CD14-positive monocyte (primary cell): ENCODE data around the gene NLRP3. TPM values are rescaled to one million over a fixed set of nuclear protein-coding genes. Genes with fewer than 3 reads are reported as not detected.
"Not testable (repeated sequence)": the region's sequence is repeated elsewhere in the genome, so short reads cannot be mapped to it uniquely, and the experiment has no call there.

ENCODE experiments used
- DNase-seq, 3 donors: peaks; one replicate each; pipeline ENCODE4 v3.0.0-alpha.2; 2011 to 2022
- H2AFZ ChIP-seq: 2 replicates; pipeline ENCODE4 v1.6.0; 2012; ENCODE audit warnings: mild to moderate bottlenecking, low read depth, low read length, inconsistent platforms; ENCODE audit not compliant: insufficient read depth, poor library complexity, severe bottlenecking
- H3K27ac ChIP-seq, 2 donors: 1 replicate in 1 of 2; 2 replicates in 1 of 2; pipeline ENCODE4 v1.5.1; 2012 to 2013; ENCODE audit warnings: low read length in 2 of 2, control low read depth in 1 of 2, inconsistent platforms in 1 of 2, low read depth in 1 of 2, mild to moderate bottlenecking in 1 of 2
- H3K27me3 ChIP-seq, 2 donors: one replicate each; pipeline versions ENCODE4 v1.6.0 to v1.6.1; 2011 to 2013; ENCODE audit warnings: low read length in 2 of 2; ENCODE audit not compliant: control insufficient read depth in 2 of 2, insufficient read depth in 2 of 2
- H3K36me3 ChIP-seq, 2 donors: replicated peaks in 1 of 2; 1 replicate in 1 of 2; 2 replicates in 1 of 2; pipeline versions ENCODE4 v1.5.1 to v1.6.1; 2012 to 2013; ENCODE audit warnings: low read length in 2 of 2, control low read depth in 1 of 2, inconsistent platforms in 1 of 2, mild to moderate bottlenecking in 1 of 2; ENCODE audit not compliant: insufficient read depth in 2 of 2, control insufficient read depth in 1 of 2
- H3K4me1 ChIP-seq, 2 donors: 1 replicate in 1 of 2; 2 replicates in 1 of 2; pipeline versions ENCODE4 v1.5.1 to v1.6.1; 2012 to 2013; ENCODE audit warnings: low read length in 2 of 2, control low read depth in 1 of 2, inconsistent platforms in 1 of 2, mild to moderate bottlenecking in 1 of 2, moderate library complexity in 1 of 2; ENCODE audit not compliant: insufficient read depth in 2 of 2, control insufficient read depth in 1 of 2
- H3K4me2 ChIP-seq: replicated peaks from 2 replicates; pipeline ENCODE3; 2012; ENCODE audit warnings: low read length, moderate library complexity, mild to moderate bottlenecking; ENCODE audit not compliant: poor library complexity, severe bottlenecking; ENCODE audit errors: extremely low read depth
- H3K4me3 ChIP-seq, 3 experiments: fragments of 200-600 bp in 1 of 3; sonication (generic) in 1 of 3; replicated peaks in 1 of 3; 1 replicate in 2 of 3; 2 replicates in 1 of 3; pipeline ENCODE4 v1.5.1; 2011 to 2013; ENCODE audit warnings: low read length in 3 of 3, mild to moderate bottlenecking in 3 of 3, control low read depth in 2 of 3, low read depth in 2 of 3, inconsistent platforms in 1 of 3, moderate library complexity in 1 of 3
- H3K79me2 ChIP-seq: 2 replicates; pipeline ENCODE4 v1.6.0; 2012; ENCODE audit warnings: mild to moderate bottlenecking, control low read depth, inconsistent platforms, low read length, moderate library complexity; ENCODE audit not compliant: insufficient read depth
- H3K9ac ChIP-seq: 2 replicates; pipeline ENCODE4 v1.6.0; 2017; ENCODE audit warnings: low read length, mild to moderate bottlenecking; ENCODE audit not compliant: insufficient read depth, poor library complexity, severe bottlenecking
- H3K9me3 ChIP-seq, 2 donors: replicated peaks in 1 of 2; 1 replicate in 1 of 2; 2 replicates in 1 of 2; pipeline versions ENCODE4 v1.5.1 to v1.6.1; 2012 to 2013; ENCODE audit warnings: low read length in 2 of 2, control low read depth in 1 of 2; ENCODE audit not compliant: control insufficient read depth in 1 of 2, insufficient read depth in 1 of 2
- H4K20me1 ChIP-seq: 2 replicates; pipeline ENCODE4 v1.6.0; 2012; ENCODE audit warnings: mild to moderate bottlenecking, low read length, control low read depth, moderate library complexity; ENCODE audit not compliant: insufficient read depth
- H3K27ac Mint-ChIP-seq, 7 donors: one replicate each; pipeline ENCODE4 v1.8.0; 2020; ENCODE audit warnings: mild to moderate bottlenecking in 7 of 7, mixed read lengths in 7 of 7, moderate library complexity in 6 of 7, inconsistent platforms in 2 of 7
- H3K27me3 Mint-ChIP-seq, 3 donors: one replicate each; pipeline ENCODE4 v1.8.0; 2021 to 2022; ENCODE audit warnings: low read depth in 3 of 3, mild to moderate bottlenecking in 3 of 3, mixed read lengths in 3 of 3, moderate library complexity in 3 of 3, inconsistent platforms in 1 of 3
- H3K36me3 Mint-ChIP-seq, 2 donors: one replicate each; pipeline ENCODE4 v1.8.0; 2020; ENCODE audit warnings: mixed read lengths in 2 of 2, inconsistent platforms in 1 of 2, mild to moderate bottlenecking in 1 of 2
- H3K4me1 Mint-ChIP-seq: one replicate; pipeline ENCODE4 v1.8.0; 2020; ENCODE audit warnings: mild to moderate bottlenecking, mixed read lengths
- H3K4me3 Mint-ChIP-seq, 2 donors: one replicate each; pipeline ENCODE4 v1.8.0; 2020; ENCODE audit warnings: mild to moderate bottlenecking in 2 of 2, mixed read lengths in 2 of 2, moderate library complexity in 1 of 2
- H3K9me3 Mint-ChIP-seq, 7 donors: one replicate each; pipeline ENCODE4 v1.8.0; 2020 to 2022; ENCODE audit warnings: mixed read lengths in 7 of 7, mild to moderate bottlenecking in 6 of 7, moderate library complexity in 6 of 7, inconsistent platforms in 2 of 7
- WGBS: methylation state at CpG from one replicate; pipeline ENCODE4 v1.1.5; 2013; ENCODE audit warnings: missing lambda C conversion rate; ENCODE audit not compliant: insufficient coverage; 5-methylcytosine and 5-hydroxymethylcytosine counted together
- intact Hi-C, 2 donors: fragments of 100-400 bp; cut with micrococcal nuclease; formaldehyde crosslinking; loops; one replicate each; pipeline versions ENCODE4 v1.15.0 to v1.15.1; 2023
- polyA plus RNA-seq, 3 donors: library from polyadenylated mRNA; depleted of rRNA in 1 of 3; unstranded in 2 of 3; stranded (reverse) in 1 of 3; fragments of 300-500 nt in 2 of 3; fragments of >200 nt in 1 of 3; fragmentation: Illumina TruSeq in 2 of 3; gene quantifications; 1 replicate in 2 of 3; 2 replicates in 1 of 3; pipeline ENCODE4 v1.2.3, GENCODE V29; 2012 to 2021
- TF ChIP-seq, protein P1 (sequence below): fragments of 200-600 bp; IDR thresholded peaks from one replicate; pipeline ENCODE4 v1.8.0; 2022; ENCODE audit warnings: antibody characterized with exemption, mild to moderate bottlenecking

NLRP3 gene
- polyA plus RNA-seq, 3 donors: 56.2 to 400 (median 61.9) TPM

DNA sequence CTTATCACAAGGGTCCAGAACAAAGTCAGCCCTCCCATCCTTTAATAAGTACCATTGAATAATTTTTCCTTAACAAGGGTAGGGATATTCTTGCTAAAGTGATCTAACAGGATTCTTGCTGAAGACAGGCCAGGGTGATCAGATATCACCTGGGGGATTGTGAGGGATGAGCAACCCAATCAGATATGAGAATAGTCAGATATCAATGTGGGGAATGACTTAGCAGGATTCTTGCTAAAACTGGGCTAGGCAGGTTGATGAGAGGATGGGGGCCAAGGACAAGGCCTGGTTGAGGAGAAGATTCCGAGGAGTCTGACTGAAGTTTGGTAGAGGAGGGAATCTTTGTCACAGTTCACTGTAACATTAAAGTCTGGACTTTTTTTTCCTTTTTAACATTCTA is 23.9 kb upstream of the NLRP3 start:
- Histone ChIP-seq H3K79me2 (peaks cover 7% of the 10 kb centered on the region), H2AFZ (no peak overlapping the region), H3K27ac (no peak overlapping the region), H3K4me1 (peaks cover 50 to 54% of the 10 kb centered on the region in 2 donors), H3K9me3 (no peaks in the 10 kb centered on the region), H3K9ac (no peak overlapping the region), H3K27me3 (no peaks in the 10 kb centered on the region), H3K36me3 (no peaks in the 10 kb centered on the region), H3K4me3 (no peak overlapping the region), H4K20me1 (no peaks in the 10 kb centered on the region), H3K4me2 (no peak overlapping the region)
- Mint-ChIP-seq H3K27ac (peak overlapping the region; percentile 1 to 99 (median 94)), H3K4me1 (peaks cover 46% of the 10 kb centered on the region), H3K36me3 (peaks cover 2 to 4% of the 10 kb centered on the region in 2 donors), H3K4me3 (no peak overlapping the region), H3K27me3 (peaks cover 0 to 2% (median 0%) of the 10 kb centered on the region in 3 donors), H3K9me3 (peaks cover 0 to 2% (median 0%) of the 10 kb centered on the region in 7 donors)
- intact Hi-C loops: loop anchor here in 1 of 2 donors (5.0 kb wide), 1 partner anchor 45 kb away; no protein-coding TSS in a partner anchor
- TF ChIP-seq, protein P1, sequence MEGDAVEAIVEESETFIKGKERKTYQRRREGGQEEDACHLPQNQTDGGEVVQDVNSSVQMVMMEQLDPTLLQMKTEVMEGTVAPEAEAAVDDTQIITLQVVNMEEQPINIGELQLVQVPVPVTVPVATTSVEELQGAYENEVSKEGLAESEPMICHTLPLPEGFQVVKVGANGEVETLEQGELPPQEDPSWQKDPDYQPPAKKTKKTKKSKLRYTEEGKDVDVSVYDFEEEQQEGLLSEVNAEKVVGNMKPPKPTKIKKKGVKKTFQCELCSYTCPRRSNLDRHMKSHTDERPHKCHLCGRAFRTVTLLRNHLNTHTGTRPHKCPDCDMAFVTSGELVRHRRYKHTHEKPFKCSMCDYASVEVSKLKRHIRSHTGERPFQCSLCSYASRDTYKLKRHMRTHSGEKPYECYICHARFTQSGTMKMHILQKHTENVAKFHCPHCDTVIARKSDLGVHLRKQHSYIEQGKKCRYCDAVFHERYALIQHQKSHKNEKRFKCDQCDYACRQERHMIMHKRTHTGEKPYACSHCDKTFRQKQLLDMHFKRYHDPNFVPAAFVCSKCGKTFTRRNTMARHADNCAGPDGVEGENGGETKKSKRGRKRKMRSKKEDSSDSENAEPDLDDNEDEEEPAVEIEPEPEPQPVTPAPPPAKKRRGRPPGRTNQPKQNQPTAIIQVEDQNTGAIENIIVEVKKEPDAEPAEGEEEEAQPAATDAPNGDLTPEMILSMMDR: no peak
- no peak for DNase-seq
- WGBS: no CpG with 5 or more reads among the region's 1 CpG

DNA sequence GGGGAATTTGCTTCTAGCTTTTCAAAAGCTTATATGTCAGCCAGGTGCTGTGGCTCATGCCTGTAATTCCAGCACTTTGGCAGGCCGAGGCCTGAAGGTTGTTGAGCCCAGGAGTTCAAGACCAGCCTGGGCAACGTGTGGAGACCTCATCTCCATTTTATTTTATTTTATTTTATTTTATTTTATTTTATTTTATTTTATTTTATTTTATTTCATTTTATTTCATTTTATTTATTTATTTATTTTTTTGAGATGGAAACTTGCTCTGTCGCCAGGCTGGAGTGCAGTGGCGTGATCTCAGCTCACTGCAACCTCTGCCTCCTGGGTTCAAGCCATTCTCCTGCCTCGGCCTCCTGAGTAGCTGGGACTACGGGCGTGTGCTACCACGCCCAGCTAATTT is 20.9 kb upstream of the NLRP3 start:
- H2AFZ ChIP-seq, H3K4me3 Mint-ChIP-seq, intact Hi-C loops, H3K27me3 ChIP-seq, H3K79me2 ChIP-seq, H3K36me3 Mint-ChIP-seq, H3K9ac ChIP-seq, H3K27ac ChIP-seq, DNase-seq, H3K36me3 ChIP-seq, H3K27me3 Mint-ChIP-seq, H3K9me3 ChIP-seq, H3K4me2 ChIP-seq, H3K4me3 ChIP-seq, H4K20me1 ChIP-seq, H3K9me3 Mint-ChIP-seq: not testable (repeated sequence)
- peaks cover 26 to 29% of the 10 kb centered on the region in 2 donors for H3K4me1 ChIP-seq
- Mint-ChIP-seq H3K4me1 (peaks cover 22% of the 10 kb centered on the region), H3K27ac (peak overlapping the region in 2 of 7 donors; percentile 46 to 63)
- 94% methylated on average over 3 of the region's 8 CpGs for WGBS
